Stomach smooth muscle (tissue), 2 donors: ENCODE measurements around the gene CDC34.

Source experiments
- H3K27ac ChIP-seq: one replicate; pipeline ENCODE4 v1.7.0; 2013; ENCODE audit warnings: mild to moderate bottlenecking, low read length, inconsistent platforms
- H3K27me3 ChIP-seq, 2 donors: one replicate each; pipeline ENCODE4 v1.7.0; 2013; ENCODE audit warnings: low read length in 2 of 2; ENCODE audit not compliant: insufficient read depth in 2 of 2, control insufficient read depth in 1 of 2
- H3K36me3 ChIP-seq, 2 donors: one replicate each; pipeline ENCODE4 v1.7.0; 2013; ENCODE audit warnings: low read length in 2 of 2; ENCODE audit not compliant: control insufficient read depth in 2 of 2, insufficient read depth in 2 of 2
- H3K4me1 ChIP-seq: one replicate; pipeline ENCODE4 v1.7.0; 2013; ENCODE audit warnings: low read length; ENCODE audit not compliant: control insufficient read depth, insufficient read depth
- H3K4me3 ChIP-seq, 2 donors: one replicate each; pipeline ENCODE4 v1.7.0; 2013; ENCODE audit warnings: low read length in 2 of 2
- H3K9ac ChIP-seq, 2 donors: one replicate each; pipeline ENCODE4 v1.7.0; 2013; ENCODE audit warnings: low read length in 2 of 2, mild to moderate bottlenecking in 1 of 2
- H3K9me3 ChIP-seq, 2 donors: one replicate each; pipeline ENCODE4 v1.7.0; 2013; ENCODE audit warnings: low read length in 2 of 2; ENCODE audit not compliant: control insufficient read depth in 2 of 2
- donor health status: healthy.
- donor health status: Pancreatic carcinoma.

Gene CDC34

DNA sequence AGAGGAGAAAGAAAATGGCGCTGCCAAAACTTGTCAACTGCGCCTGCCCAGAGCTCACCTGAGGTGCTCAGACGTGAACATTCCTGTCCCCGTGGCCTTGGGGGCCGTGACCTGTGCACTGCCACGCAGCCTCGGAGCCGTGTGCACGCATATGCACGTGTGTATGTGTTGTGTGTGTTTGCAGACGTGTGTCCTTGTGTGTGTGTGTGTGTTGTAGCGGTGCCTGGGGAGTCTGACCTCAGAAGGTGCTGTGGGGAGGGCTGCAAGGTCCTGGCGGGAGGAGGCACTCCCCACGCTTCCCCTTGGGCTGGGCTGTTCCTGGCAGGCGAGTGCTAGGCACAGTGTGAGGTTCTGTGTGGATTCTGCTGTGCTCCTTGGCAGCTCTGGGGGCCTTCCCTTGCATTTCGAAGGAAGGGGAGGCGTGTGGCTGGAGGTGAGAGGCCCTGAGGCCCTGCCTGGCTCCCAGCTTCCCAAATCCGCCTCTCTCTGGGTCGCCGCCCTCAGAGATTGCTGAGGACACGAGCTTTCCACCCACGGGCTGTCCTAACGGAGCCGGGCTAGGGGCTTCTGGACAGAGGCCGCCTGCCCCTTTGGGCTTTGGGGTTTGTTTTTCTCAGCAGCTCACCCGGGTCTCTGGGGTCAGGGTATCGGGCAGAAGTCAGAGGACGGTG, 45.3 kb downstream of the CDC34 start:
- Histone ChIP-seq H3K4me1 (peaks cover 35% of the 10 kb centered on the region), H3K9me3 (no peaks in the 10 kb centered on the region), H3K36me3 (peaks cover 7 to 8% of the 10 kb centered on the region in 2 donors), H3K27ac (no peak overlapping the region), H3K4me3 (no peak overlapping the region), H3K9ac (no peak overlapping the region), H3K27me3 (no peaks in the 10 kb centered on the region)

DNA sequence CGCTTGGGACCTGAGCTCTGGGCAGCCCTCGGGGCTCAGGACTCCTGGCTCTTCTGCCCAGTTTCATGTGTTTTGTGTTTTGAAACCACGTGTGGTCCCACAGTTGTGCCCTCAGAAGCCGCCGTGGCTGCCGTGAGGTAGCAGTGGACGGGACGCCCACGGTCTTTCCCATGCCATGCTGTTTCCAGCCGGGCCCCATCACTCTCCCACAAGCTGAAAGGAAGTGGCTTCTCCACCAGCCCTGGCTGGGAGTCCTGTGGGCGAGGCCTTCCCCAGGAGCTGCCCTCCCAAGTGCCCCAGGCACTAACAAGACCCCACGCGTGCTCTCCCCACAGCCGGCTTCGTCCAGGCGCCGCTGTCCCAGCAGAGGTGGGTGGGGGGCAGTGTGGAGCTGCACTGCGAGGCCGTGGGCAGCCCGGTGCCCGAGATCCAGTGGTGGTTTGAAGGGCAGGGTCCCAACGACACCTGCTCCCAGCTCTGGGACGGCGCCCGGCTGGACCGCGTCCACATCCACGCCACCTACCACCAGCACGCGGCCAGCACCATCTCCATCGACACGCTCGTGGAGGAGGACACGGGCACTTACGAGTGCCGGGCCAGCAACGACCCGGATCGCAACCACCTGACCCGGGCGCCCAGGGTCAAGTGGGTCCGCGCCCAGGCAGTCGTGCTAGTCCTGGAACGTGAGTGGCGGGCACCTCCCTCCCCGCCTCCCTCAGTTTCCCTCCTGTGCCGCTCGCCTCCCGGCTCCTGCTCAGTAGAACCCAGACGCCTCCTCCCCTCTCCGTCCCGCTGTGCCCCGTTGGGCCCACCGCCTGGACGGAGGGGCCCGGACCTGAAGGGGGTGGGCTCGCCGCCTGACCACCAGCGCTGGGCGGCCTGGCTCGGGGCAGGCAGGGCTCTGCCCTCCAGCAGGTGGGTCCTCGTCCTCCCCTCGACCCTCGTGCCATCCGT, 46.2 kb downstream of the CDC34 start:
- no peak overlapping the region for H3K9ac ChIP-seq
- peaks cover 9 to 11% of the 10 kb centered on the region in 2 donors for H3K36me3 ChIP-seq
- H3K27ac ChIP-seq = no peak overlapping the region
- H3K27me3 ChIP-seq = no peaks in the 10 kb centered on the region
- H3K4me3 ChIP-seq = no peak overlapping the region
- H3K4me1 ChIP-seq = peaks cover 35% of the 10 kb centered on the region
- no peaks in the 10 kb centered on the region for H3K9me3 ChIP-seq

- Histone ChIP-seq H3K36me3 (peaks cover 9 to 16% of the 10 kb centered on the region in 2 donors), H3K4me3 (no peak overlapping the region), H3K27ac (no peak overlapping the region), H3K9me3 (no peaks in the 10 kb centered on the region), H3K9ac (no peak overlapping the region), H3K4me1 (peaks cover 26% of the 10 kb centered on the region), H3K27me3 (no peaks in the 10 kb centered on the region)
Observed at GRCh38 chr19:579111-579841, 47.7 kb downstream of the CDC34 start.

GRCh38 chr19:579842-580155, 48.2 kb downstream of the CDC34 start:
- Histone ChIP-seq H3K9ac (no peak overlapping the region), H3K4me1 (peaks cover 21% of the 10 kb centered on the region), H3K9me3 (no peaks in the 10 kb centered on the region), H3K27me3 (peaks cover 0 to 4% of the 10 kb centered on the region in 2 donors), H3K27ac (no peak overlapping the region), H3K36me3 (peaks cover 9 to 16% of the 10 kb centered on the region in 2 donors), H3K4me3 (no peak overlapping the region)

- Histone ChIP-seq H3K36me3 (peaks cover 9 to 16% of the 10 kb centered on the region in 2 donors), H3K9ac (no peak overlapping the region), H3K4me3 (no peak overlapping the region), H3K27me3 (peaks cover 0 to 4% of the 10 kb centered on the region in 2 donors), H3K4me1 (peaks cover 16% of the 10 kb centered on the region), H3K9me3 (no peaks in the 10 kb centered on the region), H3K27ac (no peak overlapping the region)
Observed at GRCh38 chr19:580274-580835, 48.8 kb downstream of the CDC34 start.

GRCh38 chr19:581399-582111, 50.0 kb downstream of the CDC34 start:
- Histone ChIP-seq H3K4me1 (peaks cover 6% of the 10 kb centered on the region), H3K27ac (no peak overlapping the region), H3K27me3 (peaks cover 0 to 8% of the 10 kb centered on the region in 2 donors), H3K36me3 (peaks cover 9 to 16% of the 10 kb centered on the region in 2 donors), H3K9ac (no peak overlapping the region), H3K9me3 (no peaks in the 10 kb centered on the region), H3K4me3 (no peak overlapping the region)

GRCh38 chr19:582497-583197, 51.1 kb downstream of the CDC34 start:
- no peaks in the 10 kb centered on the region for H3K9me3 ChIP-seq
- H3K36me3 ChIP-seq = peaks cover 9 to 16% of the 10 kb centered on the region in 2 donors
- no peak overlapping the region for H3K27ac ChIP-seq
- peaks cover 0 to 8% of the 10 kb centered on the region in 2 donors for H3K27me3 ChIP-seq
- no peaks in the 10 kb centered on the region for H3K4me1 ChIP-seq
- H3K4me3 ChIP-seq = no peak overlapping the region
- no peak overlapping the region for H3K9ac ChIP-seq

GRCh38 chr19:583198-583967, 51.8 kb downstream of the CDC34 start:
- Histone ChIP-seq H3K36me3 (peaks cover 9 to 16% of the 10 kb centered on the region in 2 donors), H3K4me1 (peaks cover 3% of the 10 kb centered on the region), H3K27me3 (peaks cover 3 to 12% of the 10 kb centered on the region in 2 donors), H3K27ac (no peak overlapping the region), H3K4me3 (no peak overlapping the region), H3K9me3 (no peaks in the 10 kb centered on the region), H3K9ac (no peak overlapping the region)

- Histone ChIP-seq H3K36me3 (peaks cover 9 to 16% of the 10 kb centered on the region in 2 donors), H3K4me3 (no peak overlapping the region), H3K27ac (no peak overlapping the region), H3K27me3 (peaks cover 7 to 16% of the 10 kb centered on the region in 2 donors), H3K9me3 (no peaks in the 10 kb centered on the region), H3K9ac (no peak overlapping the region), H3K4me1 (peaks cover 7% of the 10 kb centered on the region)
Observed at GRCh38 chr19:583968-584239, 52.3 kb downstream of the CDC34 start.
